HG03135 (cell line): Measurements from ENCODE around the gene SYNC.

ENCODE experiments used
- ATAC-seq: cut with Tn5 transposase; IDR thresholded peaks from one replicate; pipeline ENCODE4 v1.9.1; 2021; ENCODE audit warnings: mild to moderate bottlenecking, moderate library complexity; ENCODE audit not compliant: unreplicated experiment

SYNC gene

GRCh38 chr1:32702599-32703478, at the start of gene SYNC:
Gene SYNC, minus strand, starts transcription at chr1:32702770. Its CDS starts 110 bp downstream, at chr1:32702660.
- no peak for ATAC-seq

DNA sequence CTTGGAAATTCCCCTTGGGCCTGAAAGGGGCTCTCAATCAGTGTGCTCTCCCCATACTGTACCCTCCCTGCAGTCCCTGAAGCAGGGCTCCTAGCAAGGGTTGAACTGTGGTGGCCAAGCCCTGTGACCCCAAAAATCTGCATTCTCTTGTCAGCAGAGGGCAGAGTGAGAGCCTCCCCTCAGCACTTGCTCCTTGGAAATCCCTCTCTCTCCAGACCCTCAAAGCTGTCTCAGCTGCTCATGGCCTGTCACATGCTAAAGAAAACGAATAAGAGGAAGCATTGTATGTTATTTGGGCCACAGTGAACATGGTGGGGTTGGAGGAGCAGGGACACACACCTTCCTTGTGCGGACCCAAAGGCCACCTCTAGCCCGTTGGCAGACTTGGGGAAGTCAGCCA, 47.2 kb upstream of the SYNC start:
- no peak for ATAC-seq

GRCh38 chr1:32749332-32749731, 46.8 kb upstream of the SYNC start:
- ATAC-seq: no peak

- no peak for ATAC-seq
Observed at GRCh38 chr1:32748926-32749325, 46.4 kb upstream of the SYNC start.

DNA sequence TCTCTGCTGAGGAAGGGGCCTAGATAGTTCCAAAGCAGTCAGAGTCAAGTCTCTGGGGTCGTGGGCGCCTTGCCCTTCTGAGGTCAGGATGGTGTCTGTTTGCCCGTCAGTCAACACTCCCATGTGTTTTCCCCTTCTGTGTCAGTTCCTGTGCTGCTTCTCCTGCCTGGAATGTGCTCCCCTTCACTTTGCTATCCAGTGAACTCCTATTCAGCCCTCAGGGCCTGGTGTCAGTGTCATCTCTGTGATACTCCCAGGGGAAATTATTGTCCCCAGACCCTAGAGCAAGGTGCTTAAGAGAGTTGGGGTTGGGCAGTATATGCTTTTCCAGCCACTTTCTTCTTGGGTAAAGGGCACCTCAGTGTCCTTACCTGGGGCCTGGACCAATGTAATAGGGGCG, 45.8 kb upstream of the SYNC start:
- ATAC-seq: no peak

DNA sequence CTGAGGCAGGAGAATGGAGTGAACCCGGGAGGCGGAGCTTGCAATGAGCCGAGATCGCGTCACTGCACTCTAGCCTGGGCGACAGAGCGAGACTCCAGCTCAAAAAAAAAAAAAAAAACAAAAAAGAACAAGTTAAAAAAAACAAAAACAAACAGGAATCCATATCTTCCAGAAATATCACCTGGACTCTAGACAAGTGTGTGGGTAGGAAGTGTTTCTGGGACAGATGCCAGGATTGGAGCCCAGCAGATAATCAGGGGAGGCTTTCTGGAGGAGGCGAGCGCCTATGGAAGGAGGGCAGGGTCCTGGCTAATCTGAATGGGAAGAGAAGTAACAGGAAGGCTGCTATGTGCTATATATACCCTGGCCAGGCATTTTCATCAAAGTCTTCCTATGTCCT, 43.6 kb upstream of the SYNC start:
- ATAC-seq: no peak

- no peak for ATAC-seq
Observed at GRCh38 chr1:32744071-32744425, 41.5 kb upstream of the SYNC start.

- no peak for ATAC-seq
Observed at GRCh38 chr1:32743380-32744070, 41.0 kb upstream of the SYNC start.

DNA sequence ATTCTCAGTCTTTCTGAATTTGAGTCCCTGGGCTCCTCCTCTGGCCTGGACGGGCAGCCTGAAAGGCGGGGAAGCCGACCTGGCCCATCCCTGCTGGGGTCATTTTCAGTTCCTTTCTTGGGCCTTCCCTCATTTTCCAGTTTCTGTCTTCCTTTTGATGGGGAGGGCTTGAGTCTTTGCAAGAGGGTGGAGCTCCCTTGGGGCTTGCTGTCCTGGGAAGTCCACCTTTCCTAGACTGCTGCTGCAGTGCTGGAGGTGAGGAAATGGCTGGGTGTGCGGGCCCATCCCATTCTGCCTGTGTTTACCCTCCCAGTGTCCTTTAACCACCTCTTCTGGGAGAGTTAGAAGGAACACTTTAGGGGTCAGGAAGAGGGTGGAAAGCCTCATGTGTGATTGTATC, 40.4 kb upstream of the SYNC start:
- ATAC-seq: no peak

DNA sequence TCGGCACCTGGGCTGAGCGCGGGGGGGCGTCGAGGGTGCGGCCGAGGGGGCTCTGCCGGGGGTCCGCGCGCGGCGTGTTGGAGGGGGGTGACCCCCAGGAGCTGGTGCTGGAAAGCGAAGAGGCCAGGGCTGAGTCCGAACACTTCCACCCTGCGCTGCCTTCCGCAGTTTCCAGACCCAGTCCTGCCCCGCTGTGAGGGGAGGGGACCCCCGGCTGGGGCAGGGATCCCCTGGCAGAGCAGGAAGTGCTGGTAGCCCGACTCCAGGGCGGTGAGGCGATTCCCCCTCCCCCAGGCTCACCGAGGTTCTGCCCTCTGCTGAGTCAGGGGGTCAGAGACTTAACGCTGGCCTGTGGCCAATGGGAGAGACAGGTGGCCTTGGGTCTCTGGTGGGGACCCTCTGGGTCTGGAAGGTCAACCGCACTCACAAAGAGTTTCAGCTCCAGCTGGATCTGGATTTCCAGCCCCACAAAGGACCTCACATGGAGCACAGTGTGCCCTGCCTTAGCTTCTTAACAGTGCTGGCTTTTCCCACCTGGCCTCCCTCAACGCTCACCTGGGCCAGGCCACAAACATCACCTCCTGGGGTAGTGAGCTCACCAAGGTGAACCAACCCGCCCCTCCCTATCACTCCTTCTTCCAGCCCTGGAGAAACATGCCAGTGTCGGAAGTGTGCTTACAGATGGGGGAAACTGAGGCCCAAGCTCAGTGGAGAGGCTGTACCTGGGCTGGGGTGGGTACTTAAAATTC, 39.8 kb upstream of the SYNC start:
- ATAC-seq: no peak

- ATAC-seq: no peak
Observed at GRCh38 chr1:32741413-32742198, 39.0 kb upstream of the SYNC start.

DNA sequence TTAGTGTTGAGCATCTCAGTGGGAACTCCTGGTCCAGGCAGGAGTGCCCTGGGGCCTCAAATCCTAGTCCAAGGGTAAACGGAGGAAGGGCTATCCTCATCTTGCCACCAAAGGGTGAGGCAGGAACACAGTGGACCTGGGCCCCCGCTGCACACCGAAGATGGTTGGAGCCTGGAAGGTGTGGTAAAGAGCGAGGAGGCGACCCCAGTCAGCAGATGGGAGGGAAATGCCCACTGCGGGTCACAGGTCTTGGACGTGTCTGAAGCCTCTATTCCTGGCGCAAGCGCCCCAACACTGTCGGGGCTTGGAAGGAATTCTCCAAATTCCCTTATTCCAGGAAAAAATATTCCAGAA, 38.5 kb upstream of the SYNC start:
- ATAC-seq: no peak

- no peak for ATAC-seq
Observed at GRCh38 chr1:32736812-32737791, 34.5 kb upstream of the SYNC start.

GRCh38 chr1:32733582-32734321, 31.2 kb upstream of the SYNC start:
- no peak for ATAC-seq

DNA sequence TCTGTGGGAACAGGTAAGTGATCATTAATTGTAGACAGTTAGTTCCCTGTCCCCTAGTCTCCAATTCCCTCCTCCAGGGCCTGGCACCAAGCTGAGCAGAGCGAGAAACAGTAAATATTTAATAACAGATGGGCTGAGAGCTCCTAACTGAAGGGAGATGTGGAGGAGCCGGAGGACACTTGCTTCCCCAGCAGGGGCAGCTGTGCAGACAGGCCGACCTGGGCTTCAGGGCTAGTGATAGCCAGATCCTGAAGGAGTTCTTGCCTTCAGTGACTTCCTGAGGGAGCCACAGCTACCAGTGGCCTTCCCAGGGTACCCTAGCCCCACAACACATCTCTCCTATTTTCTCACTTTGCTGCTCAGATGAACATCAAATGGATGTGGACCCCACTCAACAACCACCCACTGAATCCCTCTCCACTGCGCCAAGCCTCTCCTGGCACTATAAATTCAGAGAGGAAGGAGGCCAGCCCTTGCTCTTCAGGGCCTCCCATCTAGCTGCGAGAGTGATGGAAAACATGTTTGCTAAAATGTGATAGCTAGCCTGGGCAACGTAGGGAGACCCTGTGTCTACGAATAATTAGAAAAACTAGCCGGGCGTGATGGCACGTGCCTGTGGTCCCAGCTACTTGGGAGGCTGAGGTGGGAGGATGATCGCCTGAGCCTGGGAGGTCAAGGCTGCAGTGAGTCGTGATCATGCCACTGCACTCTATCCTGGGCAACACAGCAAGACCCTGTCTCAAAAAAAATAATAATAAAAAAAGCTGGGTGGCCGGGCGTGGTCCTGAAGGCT, 26.9 kb upstream of the SYNC start:
- ATAC-seq: no peak

- ATAC-seq: no peak
Observed at GRCh38 chr1:32728413-32729077, 26.0 kb upstream of the SYNC start.

- no peak for ATAC-seq
Observed at GRCh38 chr1:32727876-32728275, 25.3 kb upstream of the SYNC start.

GRCh38 chr1:32725615-32725982, 23.0 kb upstream of the SYNC start:
- no peak for ATAC-seq
